Immature natural killer cell (primary cell): ENCODE results near the gene NEMP1. TPM values are rescaled to one million over a fixed set of nuclear protein-coding genes. Genes with fewer than 3 reads are reported as not detected.
"Not testable (repeated sequence)": the region's sequence is repeated elsewhere in the genome, so short reads cannot be mapped to it uniquely, and the experiment has no call there.

Experiments used
- DNase-seq, 3 donors: peaks; one replicate each; pipeline ENCODE4 v3.0.0; 2022; ENCODE audit warnings: mixed read lengths in 1 of 3
- H3K27ac Mint-ChIP-seq, 6 donors: one replicate each; pipeline ENCODE4 v1.8.0; 2020; ENCODE audit warnings: mixed read lengths in 6 of 6, mild to moderate bottlenecking in 5 of 6, inconsistent platforms in 4 of 6, moderate library complexity in 3 of 6
- H3K27me3 Mint-ChIP-seq, 3 donors: one replicate each; pipeline ENCODE4 v1.8.0; 2020 to 2021; ENCODE audit warnings: low read depth in 3 of 3, mild to moderate bottlenecking in 3 of 3, mixed read lengths in 3 of 3, moderate library complexity in 3 of 3, inconsistent platforms in 1 of 3
- H3K36me3 Mint-ChIP-seq, 3 donors: one replicate each; pipeline ENCODE4 v1.8.0; 2020; ENCODE audit warnings: mixed read lengths in 3 of 3, inconsistent platforms in 2 of 3, mild to moderate bottlenecking in 2 of 3
- H3K4me1 Mint-ChIP-seq, 2 donors: one replicate each; pipeline ENCODE4 v1.8.0; 2020; ENCODE audit warnings: inconsistent platforms in 2 of 2, mild to moderate bottlenecking in 2 of 2, mixed read lengths in 2 of 2, moderate library complexity in 1 of 2
- H3K4me3 Mint-ChIP-seq, 5 donors: one replicate each; pipeline ENCODE4 v1.8.0; 2020; ENCODE audit warnings: mild to moderate bottlenecking in 5 of 5, mixed read lengths in 5 of 5, inconsistent platforms in 3 of 5, moderate library complexity in 3 of 5
- H3K9me3 Mint-ChIP-seq, 6 donors: one replicate each; pipeline ENCODE4 v1.8.0; 2020; ENCODE audit warnings: mild to moderate bottlenecking in 6 of 6, mixed read lengths in 6 of 6, inconsistent platforms in 4 of 6, moderate library complexity in 3 of 6
- polyA plus RNA-seq, 3 donors: library from polyadenylated mRNA; unstranded; fragments of 300-500 nt; fragmentation: Illumina TruSeq; gene quantifications; one replicate each; pipeline ENCODE4 v1.2.3, GENCODE V29; 2021

The NEMP1 gene
- polyA plus RNA-seq, 3 donors from 2014 or later, result 1.6 to 4.1 (median 2.6) TPM

DNA sequence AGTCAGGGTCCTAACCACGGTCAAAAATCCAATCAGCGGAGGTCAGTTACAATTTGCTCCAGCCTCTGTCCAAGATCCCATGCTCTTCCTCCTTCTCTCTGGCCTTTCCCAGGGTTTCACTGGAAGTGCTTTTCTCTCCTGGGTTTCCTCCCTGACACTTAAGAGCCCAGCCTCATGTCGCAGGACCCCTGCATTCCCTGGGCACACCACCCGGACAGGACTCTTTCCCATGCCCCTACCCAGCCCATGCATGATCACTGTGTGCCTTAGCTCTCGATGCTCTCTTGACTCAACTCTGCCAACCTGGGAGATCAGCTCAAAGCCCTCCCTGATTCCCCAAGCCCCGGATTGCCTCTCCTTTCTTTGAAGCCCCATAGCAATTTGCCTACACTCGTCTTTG, 46.8 kb downstream of the NEMP1 start:
- Mint-ChIP-seq H3K4me1 (peaks cover 8 to 10% of the 10 kb centered on the region in 2 donors), H3K9me3 (no peaks in the 10 kb centered on the region), H3K27me3 (peaks cover 0 to 8% (median 4%) of the 10 kb centered on the region in 3 donors), H3K27ac (no peak overlapping the region), H3K36me3 (no peaks in the 10 kb centered on the region), H3K4me3 (no peak overlapping the region)
- DNase-seq, result no peak

DNA sequence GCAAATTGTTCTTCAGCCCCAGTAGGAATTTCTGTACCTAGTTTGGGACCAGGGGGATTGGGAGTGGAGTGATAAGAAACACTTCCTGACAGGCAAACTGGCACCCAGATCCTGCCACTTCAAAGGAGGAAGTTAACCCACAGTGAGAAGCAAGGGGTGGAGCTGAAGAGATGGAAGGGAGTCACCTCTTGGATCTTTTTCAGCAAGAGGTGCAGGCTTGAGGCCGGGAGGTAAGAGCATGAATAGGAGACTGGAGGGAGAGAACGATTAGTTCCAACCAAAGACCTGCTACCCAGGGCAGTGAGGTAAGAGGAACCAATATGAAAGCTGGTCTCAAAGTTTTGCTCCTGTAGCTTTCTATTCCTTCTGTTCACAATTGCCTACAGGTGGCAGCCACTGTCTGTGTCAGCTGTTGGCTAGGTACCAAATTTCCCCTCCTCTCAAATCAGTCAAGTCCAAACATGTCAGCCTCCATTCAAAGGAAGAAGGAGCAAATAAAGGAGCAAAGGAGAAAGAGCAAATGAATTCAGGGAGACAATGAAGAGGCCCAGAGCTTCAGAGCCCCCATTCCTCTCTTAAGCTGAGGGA, 47.4 kb downstream of the NEMP1 start:
- Mint-ChIP-seq H3K4me1 (peaks cover 8 to 12% of the 10 kb centered on the region in 2 donors), H3K27ac (no peak overlapping the region), H3K4me3 (no peak overlapping the region), H3K36me3 (no peaks in the 10 kb centered on the region), H3K27me3 (peaks cover 0 to 8% (median 5%) of the 10 kb centered on the region in 3 donors), H3K9me3 (no peaks in the 10 kb centered on the region)
- DNase-seq, result no peak

DNA sequence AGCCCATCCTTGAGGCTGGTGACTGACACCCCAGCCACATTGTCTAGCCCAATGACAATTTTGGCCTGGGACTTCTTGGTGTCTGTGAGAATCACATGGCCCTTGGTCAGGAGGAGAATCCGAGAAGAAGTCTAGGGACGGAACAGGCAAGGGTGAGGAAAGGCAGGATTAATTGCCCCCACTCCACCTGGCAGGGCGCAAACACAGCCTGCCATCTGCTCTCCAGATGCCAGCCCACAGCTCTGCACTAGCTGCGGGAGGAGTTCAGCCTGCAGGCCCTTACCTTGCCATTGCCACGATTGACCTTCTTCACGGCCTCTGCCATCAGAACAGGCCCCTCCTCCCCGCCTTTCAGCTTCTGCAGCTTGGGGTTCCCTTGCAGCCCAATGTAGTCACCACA, 49.1 kb downstream of the NEMP1 start:
- DNase-seq, result no peak
- H3K4me1 Mint-ChIP-seq, result peaks cover 8 to 12% of the 10 kb centered on the region in 2 donors
- H3K4me3 Mint-ChIP-seq, result no peak overlapping the region
- no peaks in the 10 kb centered on the region for H3K36me3 Mint-ChIP-seq
- no peaks in the 10 kb centered on the region for H3K9me3 Mint-ChIP-seq
- H3K27ac Mint-ChIP-seq, result no peak overlapping the region
- H3K27me3 Mint-ChIP-seq, result peaks cover 0 to 8% (median 5%) of the 10 kb centered on the region in 3 donors

DNA sequence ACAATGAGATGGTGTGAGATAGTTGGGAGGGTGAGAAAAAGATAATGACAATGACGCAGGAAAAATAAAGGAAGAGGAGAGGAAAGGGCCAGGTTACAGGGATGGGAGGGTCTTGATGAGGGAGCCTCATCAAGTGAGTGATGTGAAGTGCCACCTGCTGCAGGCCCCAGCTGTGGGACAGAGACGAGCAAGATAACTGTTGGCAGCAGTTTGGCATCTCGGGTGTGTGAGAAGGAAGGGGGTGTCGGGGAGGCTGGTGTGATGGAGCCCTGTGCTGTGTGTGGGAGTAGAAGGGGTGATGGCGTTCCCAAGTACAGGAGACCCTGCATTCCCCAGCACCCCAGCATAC, 50.8 kb downstream of the NEMP1 start:
- no peaks in the 10 kb centered on the region for H3K36me3 Mint-ChIP-seq
- H3K9me3 Mint-ChIP-seq, result no peaks in the 10 kb centered on the region
- H3K27ac Mint-ChIP-seq, result no peak overlapping the region
- DNase-seq, result no peak
- peaks cover 0 to 7% (median 5%) of the 10 kb centered on the region in 3 donors for H3K27me3 Mint-ChIP-seq
- no peak overlapping the region for H3K4me3 Mint-ChIP-seq
- peaks cover 8 to 12% of the 10 kb centered on the region in 2 donors for H3K4me1 Mint-ChIP-seq

DNA sequence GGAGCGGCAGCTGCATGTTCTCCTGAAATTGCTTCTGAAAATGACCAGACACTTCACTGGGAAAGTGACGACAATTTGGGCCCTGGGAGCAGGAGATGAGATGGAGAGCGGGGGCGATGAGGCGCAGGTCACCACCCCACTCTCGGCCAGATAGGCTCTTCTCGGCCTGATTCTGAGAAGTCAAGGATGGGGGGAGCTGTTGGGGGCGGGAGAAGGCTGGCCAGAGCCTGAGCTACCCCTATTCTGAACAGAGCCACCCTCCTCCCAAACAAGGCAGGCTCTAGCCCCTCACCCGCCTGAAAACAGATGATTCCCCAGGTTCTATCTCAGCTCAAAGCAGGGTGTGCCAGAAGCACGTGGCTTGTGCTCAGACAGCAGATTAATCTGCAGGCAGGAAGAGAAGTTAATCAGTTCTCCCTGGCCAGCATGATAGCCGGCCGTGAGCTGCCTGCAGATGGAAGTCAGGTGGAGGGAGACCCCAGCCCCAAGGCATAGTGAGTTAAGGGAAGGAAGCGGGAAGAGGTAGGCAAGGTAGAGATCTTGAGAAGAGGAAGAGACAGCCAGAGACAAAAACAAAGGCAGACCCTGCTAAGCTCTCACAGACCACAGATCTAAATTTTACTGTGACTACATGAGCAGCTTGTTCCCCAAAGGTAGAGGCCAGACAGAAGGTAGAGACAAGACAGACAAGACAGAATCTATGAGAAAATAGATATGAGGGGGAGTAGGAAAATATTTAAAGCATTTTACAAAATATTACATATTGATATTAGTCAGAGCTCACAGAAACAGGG, 51.4 kb downstream of the NEMP1 start:
- Mint-ChIP-seq H3K9me3 (no peaks in the 10 kb centered on the region), H3K36me3 (no peaks in the 10 kb centered on the region), H3K4me1 (peaks cover 8 to 12% of the 10 kb centered on the region in 2 donors), H3K27me3 (peaks cover 0 to 7% (median 5%) of the 10 kb centered on the region in 3 donors), H3K4me3 (no peak overlapping the region), H3K27ac (peak overlapping the region in 1 of 6 donors; percentile 55)
- no peak for DNase-seq

DNA sequence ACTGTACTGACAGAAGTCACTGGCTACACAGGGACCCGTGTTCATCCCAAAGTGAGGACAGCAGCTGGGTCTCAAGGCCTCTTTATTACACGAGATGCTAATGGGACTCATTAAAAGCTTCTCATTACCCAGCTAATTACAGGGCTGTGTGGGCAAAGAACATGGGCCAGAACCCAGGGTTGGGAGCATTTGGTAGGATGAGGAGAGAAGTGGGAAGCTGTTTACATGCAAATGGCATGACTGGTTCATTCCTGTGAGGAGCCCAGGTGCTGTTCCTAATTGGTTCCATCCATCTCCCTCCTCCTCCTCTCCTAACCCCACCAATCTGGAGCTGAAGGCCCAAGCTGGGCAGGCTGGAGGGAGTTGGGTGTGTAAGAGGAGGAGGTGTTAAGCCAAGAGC, 53.4 kb downstream of the NEMP1 start:
- Mint-ChIP-seq H3K4me3 (no peak overlapping the region), H3K36me3 (no peaks in the 10 kb centered on the region), H3K27me3 (peaks cover 0 to 5% (median 1%) of the 10 kb centered on the region in 3 donors), H3K4me1 (peaks cover 0 to 7% of the 10 kb centered on the region in 2 donors), H3K27ac (no peak overlapping the region), H3K9me3 (no peaks in the 10 kb centered on the region)
- no peak for DNase-seq

DNA sequence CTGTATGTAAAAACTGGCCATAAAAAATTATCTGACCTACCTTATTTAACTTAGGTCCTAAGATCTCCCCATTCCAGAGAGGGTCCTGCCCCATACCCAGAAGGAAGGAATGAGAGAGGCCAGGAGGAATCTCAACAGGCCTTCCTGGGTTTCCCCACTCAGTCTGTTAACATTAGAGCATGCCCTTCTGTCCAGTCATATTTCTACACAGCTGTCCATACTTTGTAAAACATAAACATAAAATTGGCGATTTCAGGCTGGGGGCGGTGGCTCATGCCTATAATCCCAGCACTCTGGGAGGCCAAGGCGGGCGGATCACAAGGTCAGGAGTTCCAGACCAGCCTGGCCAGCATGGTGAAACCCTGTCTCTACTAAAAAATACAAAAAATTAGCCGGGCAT, 56.3 kb downstream of the NEMP1 start:
- H3K4me1 Mint-ChIP-seq, H3K36me3 Mint-ChIP-seq, DNase-seq, H3K27ac Mint-ChIP-seq, H3K4me3 Mint-ChIP-seq, H3K27me3 Mint-ChIP-seq, H3K9me3 Mint-ChIP-seq: not testable (repeated sequence)

DNA sequence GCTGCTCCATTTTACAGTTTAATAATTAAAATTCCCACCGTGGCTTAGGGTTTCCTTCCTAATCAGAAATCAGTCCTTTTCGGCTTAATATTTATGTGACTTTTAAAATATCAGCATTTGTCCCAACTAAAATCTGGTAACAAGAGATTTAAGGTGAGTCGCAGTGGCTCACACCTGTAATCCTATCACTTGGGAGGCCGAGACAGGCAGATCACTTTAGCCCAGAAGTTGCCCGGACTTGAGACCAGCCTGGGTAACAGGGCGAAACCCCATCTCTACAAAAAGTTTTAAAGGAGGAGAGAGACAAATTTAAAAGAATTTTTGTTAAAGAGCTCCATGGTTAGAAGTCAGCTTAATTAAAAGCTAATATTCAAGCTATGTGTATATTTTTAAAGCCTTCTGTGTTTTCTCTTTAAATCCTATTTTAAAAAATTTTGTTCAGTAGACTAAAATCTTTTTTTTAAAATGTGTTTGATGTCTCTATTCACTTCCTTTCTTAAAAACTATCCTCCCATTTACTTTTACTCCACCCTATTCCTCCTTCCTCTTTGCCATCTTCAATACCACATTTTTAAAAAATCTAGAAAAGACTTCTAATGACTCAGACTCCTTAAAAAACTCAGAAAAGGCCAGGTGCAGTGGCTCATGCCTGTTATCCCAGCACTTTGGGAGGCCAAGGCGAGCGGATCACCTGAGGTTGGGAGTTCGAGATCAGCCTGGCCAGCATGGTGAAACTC, 58.4 kb downstream of the NEMP1 start:
- DNase-seq, result no peak
- H3K4me3 Mint-ChIP-seq, result no peak overlapping the region

DNA sequence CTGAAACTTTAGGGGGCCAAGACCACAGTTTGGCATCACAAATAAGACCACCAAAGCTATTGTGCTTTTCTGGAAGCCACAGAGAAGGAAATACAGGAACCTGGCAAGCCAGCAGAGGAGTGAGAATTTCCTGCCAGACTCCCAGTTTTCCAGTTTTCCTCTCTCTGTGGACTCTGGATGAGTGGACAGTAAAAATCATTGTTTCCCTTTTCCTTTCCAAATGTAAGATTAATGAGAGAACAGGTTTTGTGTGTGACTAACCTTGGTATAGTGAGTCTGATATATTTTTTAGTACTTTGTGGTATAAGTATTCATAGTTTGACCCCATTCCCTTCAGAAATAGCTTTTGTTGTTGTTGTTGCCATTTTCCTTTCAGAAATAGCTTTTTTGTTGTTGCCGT, 59.7 kb downstream of the NEMP1 start:
- Mint-ChIP-seq H3K4me3 (no peak overlapping the region), H3K9me3 (no peaks in the 10 kb centered on the region), H3K27me3 (peaks cover 0 to 11% (median 8%) of the 10 kb centered on the region in 3 donors), H3K4me1 (no peaks in the 10 kb centered on the region), H3K27ac (no peak overlapping the region), H3K36me3 (no peaks in the 10 kb centered on the region)
- no peak for DNase-seq

More for the DNA sequence above, 58.4 kb downstream of the NEMP1 start:
- H3K4me1 Mint-ChIP-seq, result no peaks in the 10 kb centered on the region
- H3K27ac Mint-ChIP-seq, result no peak overlapping the region
- H3K36me3 Mint-ChIP-seq, result no peaks in the 10 kb centered on the region
- H3K9me3 Mint-ChIP-seq, result no peaks in the 10 kb centered on the region
- H3K27me3 Mint-ChIP-seq, result peaks cover 0 to 9% (median 5%) of the 10 kb centered on the region in 3 donors

DNA sequence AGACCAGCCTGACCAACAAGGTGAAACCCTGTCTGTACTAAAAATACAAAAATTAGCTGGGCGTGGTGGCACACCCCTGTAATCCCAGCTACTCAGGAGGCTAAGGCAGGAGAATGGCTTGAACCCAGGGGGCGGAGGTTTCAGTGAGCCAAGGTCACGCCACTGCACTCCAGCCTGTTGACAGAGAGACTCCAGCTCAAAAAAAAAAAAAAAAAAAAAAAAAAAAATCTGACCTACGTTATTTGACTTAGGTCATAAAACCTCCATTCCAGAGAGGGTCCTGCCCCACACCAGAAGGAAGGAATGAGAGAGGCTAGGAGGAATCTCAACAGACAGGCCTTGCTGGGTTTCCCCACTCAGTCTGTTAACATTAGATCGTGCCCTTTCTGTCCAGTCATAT, 60.2 kb downstream of the NEMP1 start:
- H3K36me3 Mint-ChIP-seq, H3K4me3 Mint-ChIP-seq, DNase-seq, H3K27ac Mint-ChIP-seq, H3K9me3 Mint-ChIP-seq, H3K4me1 Mint-ChIP-seq: not testable (repeated sequence)
- H3K27me3 Mint-ChIP-seq, result peaks cover 0 to 11% (median 8%) of the 10 kb centered on the region in 3 donors

DNA sequence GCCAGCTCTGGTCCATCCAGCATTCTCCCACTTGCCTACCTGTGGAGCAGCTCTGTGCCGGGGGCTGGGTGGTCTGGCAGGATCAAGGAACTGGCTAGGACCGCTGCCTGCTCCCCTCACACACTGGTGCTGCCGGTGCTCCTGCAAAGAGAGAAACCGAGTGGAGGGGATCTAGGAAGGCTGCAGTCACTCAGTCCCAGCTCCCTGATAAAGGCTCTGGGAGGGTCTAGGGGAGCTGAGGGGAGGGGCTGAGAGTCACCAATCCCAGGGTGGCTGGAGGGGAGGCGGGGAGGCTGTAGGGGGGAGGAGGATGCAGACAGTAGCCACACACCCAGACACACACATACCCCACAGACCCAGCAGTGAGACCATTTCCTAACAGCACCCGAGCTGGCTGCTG, 62.2 kb downstream of the NEMP1 start, which contains the start of gene TAC3:
TAC3 (minus strand) TSS at position 182 of the 400 bp plus-strand sequence. CDS start 732 bp downstream, outside the sequence.
- Mint-ChIP-seq H3K27me3 (peaks cover 2 to 11% (median 11%) of the 10 kb centered on the region in 3 donors), H3K27ac (no peak within 1 kb of the TSS), H3K36me3 (no peaks in the 10 kb centered on the region), H3K4me3 (no peak within 1 kb of the TSS), H3K9me3 (no peaks in the 10 kb centered on the region), H3K4me1 (no peaks in the 10 kb centered on the region)
- DNase-seq, result no peak

DNA sequence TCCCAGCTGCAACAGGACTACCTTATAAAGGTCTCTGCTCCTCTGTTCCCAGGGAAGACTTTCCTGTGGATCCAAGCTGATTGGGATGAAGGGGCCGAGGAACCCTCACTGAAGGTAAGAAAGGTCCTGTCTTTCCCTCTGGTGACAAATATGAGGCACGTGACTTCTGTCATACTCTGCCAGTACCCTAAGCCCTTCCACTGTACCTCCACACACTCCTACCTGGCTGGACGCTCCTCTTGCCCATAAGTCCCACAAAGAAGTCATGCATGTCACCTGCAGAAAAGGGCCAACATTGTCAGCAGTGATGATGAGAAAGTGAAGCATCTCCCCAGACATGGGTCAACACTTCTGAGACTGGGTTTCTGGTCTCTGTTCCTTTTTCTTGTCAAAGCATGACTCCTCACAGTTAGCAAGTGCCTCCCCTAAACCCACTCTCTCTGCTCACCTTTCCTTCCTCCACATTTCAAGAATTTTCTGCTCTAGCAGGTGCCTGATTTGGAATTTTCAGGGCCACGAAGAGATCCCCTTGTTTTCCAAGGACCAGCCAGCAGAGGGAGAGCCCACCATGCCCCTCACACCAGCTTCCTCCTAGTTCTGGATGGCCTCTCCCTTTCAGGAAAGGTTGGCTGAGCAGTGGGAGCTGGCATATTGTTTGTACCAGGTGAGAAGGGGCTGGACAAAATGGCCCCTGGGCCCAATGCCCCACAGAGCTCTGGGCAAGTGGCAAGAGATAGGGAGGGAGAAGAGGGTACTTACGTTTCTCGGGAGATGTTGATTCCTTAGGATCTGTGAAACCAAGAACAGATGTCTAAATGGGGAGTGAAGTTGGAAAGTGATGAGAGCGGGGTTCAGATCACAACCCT, 65.8 kb downstream of the NEMP1 start:
- no peaks in the 10 kb centered on the region for H3K9me3 Mint-ChIP-seq
- no peaks in the 10 kb centered on the region for H3K36me3 Mint-ChIP-seq
- H3K27me3 Mint-ChIP-seq, result peaks cover 2 to 11% (median 7%) of the 10 kb centered on the region in 3 donors
- H3K27ac Mint-ChIP-seq, result no peak overlapping the region
- H3K4me3 Mint-ChIP-seq, result no peak overlapping the region
- H3K4me1 Mint-ChIP-seq, result peaks cover 3 to 5% of the 10 kb centered on the region in 2 donors
- no peak for DNase-seq
